Activated T-cell treated with anti-CD3 and anti-CD28 coated beads, Interleukin-2, amount 50 U/mL, for 1 hour (primary cell): ENCODE measurements around the gene UGT1A4.
"Not testable (repeated sequence)": the region's sequence is repeated elsewhere in the genome, so short reads cannot be mapped to it uniquely, and the experiment has no call there.

ENCODE experiments used
- DNase-seq: peaks from one replicate; pipeline ENCODE4 v3.0.0-alpha.2; 2020

UGT1A4 gene

DNA sequence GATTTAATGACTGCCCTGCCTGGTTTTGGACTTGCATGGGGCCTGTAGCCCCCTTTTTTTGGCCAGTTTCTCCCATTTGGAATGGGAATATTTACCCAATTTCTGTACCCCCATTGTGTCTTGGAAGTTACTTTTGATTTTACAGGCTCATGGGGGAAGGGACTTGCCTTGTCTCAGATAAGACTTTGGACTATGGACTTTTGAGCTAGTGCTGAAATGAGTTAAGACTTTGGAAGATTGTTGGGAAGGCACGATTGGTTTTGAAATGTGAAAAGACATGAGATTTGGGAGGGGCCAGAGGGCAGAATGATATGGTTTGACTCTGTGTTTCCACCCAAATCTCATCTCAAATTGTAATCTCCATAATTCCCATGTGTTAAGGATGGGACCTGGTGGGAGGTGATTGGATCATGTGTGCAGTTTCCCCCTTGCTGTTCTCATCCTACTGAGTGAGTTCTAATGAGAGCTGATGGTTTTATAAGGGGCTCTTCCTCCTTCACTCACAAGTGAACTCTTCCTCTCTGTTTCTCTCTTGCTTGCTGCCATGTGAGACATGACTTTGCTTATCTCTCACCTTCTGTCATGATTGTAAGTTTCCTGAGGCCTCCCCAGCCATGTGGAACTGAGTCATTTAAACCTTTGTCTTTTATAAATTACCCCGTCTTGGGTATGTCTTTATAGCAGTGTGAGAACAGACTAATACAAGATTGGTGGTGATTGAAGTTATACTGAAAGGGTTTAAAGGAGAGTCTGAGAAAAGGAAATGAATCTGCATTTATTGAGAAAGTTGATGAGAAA lies 32.9 kb downstream of the UGT1A4 start:
- DNase-seq: not testable (repeated sequence)

GRCh38 chr2:233754872-233755611 lies 36.5 kb downstream of the UGT1A4 start:
- no peak for DNase-seq

- no peak for DNase-seq
Measured at GRCh38 chr2:233756429-233757081, 38.0 kb downstream of the UGT1A4 start.

DNA sequence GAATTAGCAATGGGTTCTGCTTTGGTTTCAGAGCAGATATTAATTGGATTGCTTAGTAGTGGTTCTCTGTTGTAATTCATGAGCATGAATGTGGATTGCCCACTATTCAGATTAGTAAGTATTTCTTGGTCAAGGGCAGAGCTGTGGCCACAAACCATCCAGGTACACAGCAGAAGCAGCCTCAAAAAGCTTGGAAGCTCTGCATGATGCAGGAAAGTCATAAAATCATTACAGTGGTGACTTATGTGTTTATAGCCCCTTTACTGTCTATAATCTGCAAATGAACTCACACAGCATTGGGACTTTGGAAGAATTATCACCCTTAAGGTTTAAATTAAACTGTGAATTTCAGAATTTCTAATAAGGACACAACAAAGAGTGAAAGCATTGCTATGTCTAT lies 39.6 kb downstream of the UGT1A4 start:
- DNase-seq: no peak

DNA sequence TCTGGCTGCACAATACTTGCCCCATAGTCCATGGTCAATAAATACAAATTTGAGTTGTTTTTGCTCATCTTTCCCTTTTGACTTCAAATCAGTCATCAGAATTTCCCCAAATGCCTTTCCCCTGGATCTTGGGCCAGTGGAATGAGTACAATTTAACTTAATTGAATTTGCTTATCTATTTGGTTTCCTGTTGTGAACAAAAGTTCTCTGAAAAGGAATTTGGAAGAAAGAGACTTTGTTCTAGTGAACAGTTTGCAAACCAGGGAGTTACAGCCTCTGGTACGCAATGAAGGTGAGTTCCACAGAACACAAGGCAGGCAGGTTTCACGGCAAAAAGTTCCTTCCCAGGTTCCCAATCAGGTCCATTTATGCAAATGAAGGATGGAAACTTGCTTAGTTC lies 40.3 kb downstream of the UGT1A4 start:
- DNase-seq: no peak

DNA sequence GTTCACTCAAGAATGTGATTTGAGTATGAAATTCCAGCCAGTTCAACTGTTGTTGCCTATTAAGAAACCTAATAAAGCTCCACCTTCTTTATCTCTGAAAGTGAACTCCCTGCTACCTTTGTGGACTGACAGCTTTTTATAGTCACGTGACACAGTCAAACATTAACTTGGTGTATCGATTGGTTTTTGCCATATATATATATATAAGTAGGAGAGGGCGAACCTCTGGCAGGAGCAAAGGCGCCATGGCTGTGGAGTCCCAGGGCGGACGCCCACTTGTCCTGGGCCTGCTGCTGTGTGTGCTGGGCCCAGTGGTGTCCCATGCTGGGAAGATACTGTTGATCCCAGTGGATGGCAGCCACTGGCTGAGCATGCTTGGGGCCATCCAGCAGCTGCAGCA lies 41.5 kb downstream of the UGT1A4 start, which contains the start of gene UGT1A1:
UGT1A1 (plus strand) TSS at position 228 of the 400 bp plus-strand sequence; CDS start at position 246, 18 bp downstream.
- DNase-seq: no peak

DNA sequence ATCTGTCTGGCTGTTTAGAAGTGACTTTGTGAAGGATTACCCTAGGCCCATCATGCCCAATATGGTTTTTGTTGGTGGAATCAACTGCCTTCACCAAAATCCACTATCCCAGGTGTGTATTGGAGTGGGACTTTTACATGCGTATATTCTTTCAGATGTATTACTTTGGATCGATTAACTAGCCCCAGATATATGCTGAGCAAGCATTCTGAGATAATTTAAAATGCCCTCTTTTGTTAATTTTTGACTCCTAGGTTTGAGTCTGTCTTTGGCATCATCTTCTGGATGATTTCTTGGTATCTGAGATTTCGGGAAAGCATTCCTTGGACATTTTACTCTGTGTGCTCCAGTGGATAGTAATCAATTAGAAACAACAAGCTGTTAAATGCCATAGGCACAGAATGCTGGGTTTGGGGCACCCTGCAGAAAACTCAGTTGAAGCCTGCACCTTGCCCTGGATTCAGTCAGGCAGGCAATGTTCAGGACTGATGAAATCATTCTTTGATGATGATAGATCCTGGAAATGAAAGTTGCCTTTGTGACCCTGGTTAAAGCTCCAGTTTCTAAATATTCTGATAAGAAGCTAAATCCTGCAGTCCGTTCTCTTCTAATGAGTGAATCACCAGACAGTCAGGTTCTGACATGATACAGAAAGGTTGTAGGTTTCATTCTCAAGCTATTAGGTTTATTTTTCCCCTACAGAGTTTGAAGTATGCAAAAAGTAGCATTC lies 42.7 kb downstream of the UGT1A4 start:
- DNase-seq: no peak

GRCh38 chr2:233764264-233764663 lies 45.7 kb downstream of the UGT1A4 start:
- DNase-seq: no peak

DNA sequence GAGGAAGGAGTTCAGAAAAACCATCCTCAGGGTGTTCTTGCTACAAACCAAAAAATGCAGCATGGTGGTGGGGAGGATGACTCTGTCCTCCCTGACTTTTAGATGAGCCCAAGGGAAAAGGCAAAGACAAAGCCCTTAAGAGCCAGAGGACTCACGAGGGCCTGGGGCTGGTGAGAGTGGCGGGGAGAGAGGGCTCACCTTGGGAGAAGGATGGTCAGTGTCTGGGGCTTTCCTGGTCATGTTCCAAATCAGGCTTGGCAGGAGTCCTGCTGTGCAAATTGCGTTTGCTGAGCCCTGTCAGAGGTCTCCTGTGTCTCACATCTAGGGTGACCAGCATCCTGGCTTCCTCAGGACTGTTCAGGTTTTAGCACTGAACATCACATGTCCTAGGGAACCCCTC lies 46.2 kb downstream of the UGT1A4 start:
- DNase-seq: no peak

GRCh38 chr2:233766416-233766815 lies 47.9 kb downstream of the UGT1A4 start:
- DNase-seq: no peak

GRCh38 chr2:233768076-233768475 lies 49.5 kb downstream of the UGT1A4 start:
- DNase-seq: no peak

GRCh38 chr2:233769260-233769659 lies 50.7 kb downstream of the UGT1A4 start:
- no peak for DNase-seq

- no peak for DNase-seq
Measured at GRCh38 chr2:233772153-233772552, 53.6 kb downstream of the UGT1A4 start.

GRCh38 chr2:233772583-233772982 lies 54.0 kb downstream of the UGT1A4 start:
- DNase-seq: no peak

DNA sequence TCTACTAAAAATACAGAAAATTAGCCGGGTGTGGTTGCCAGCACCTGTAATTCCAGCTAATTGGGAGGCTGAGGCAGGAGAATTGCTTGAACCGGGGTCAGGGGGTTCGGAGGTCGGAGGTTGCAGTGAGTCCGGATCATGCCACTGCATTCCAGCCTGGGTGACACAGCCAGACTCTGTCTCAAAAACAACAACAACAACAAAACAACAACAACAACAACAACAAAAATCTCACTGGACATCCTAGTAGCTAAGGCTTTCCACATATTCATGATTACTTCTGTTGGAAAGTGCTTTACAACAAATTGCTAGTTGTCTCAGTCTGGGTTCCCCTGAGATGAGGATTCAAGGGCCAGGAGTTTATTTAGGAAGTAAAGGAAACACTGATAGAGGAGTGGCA lies 55.3 kb downstream of the UGT1A4 start:
- no peak for DNase-seq

DNA sequence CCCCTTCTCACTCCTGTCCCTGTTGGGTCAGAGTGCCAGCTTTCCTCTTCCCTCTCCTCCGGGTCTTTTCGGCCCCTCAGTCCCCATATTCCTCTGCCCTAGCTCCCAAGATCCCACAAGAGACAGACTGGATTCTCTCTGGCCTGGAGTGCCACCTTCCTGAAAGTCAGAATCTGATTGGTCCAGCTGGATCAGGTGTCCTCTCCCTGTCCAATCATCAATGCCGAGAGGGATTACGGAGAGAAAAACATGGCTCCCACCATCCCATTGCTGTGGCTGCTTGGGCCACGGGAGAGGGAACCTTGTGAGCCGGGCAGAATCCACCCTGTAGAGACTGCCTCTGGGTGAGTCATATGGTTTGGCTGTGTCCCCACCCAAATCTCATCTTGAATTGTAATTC lies 56.9 kb downstream of the UGT1A4 start:
- DNase-seq: no peak

GRCh38 chr2:233778030-233778429 lies 59.5 kb downstream of the UGT1A4 start, which contains the start of gene MROH2A:
Gene MROH2A (plus strand): TSS chr2:233778330. CDS start chr2:233779359, 1,029 bp downstream.
- DNase-seq: no peak

GRCh38 chr2:233779722-233780121 lies 61.2 kb downstream of the UGT1A4 start:
- DNase-seq: no peak

GRCh38 chr2:233780771-233781170 lies 62.2 kb downstream of the UGT1A4 start:
- no peak for DNase-seq

- no peak for DNase-seq
Measured at GRCh38 chr2:233789554-233789953, 71.0 kb downstream of the UGT1A4 start.

- DNase-seq: no peak
Measured at GRCh38 chr2:233791151-233791882, 72.8 kb downstream of the UGT1A4 start.

DNA sequence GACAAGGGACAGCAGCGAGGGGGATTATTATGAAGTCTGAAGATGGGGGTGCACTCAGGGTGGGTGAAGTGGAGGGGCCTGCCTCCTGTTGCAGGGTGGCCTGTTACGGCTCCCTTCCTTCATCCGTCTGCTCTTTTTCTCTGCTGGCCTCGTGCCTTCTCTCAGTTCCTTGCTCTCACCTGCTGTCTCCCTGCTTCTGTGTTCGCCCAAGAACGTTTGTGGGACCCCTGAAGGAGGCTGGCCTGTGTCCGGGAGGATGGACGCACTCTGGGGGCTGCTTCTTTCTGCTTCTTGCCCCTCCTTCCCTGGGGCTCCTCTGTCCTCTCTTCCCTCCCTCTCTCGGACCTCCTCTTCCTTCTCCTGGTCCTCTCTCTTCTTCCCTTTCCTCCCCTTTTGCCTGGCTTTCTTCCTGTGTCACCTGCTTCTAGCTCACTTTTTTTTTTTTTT lies 73.4 kb downstream of the UGT1A4 start:
- DNase-seq: no peak
